ENCODE measurements around the gene ADCY1. TPM values are rescaled to one million over a fixed set of nuclear protein-coding genes. Genes with fewer than 3 reads are reported as not detected.

ADCY1 gene
- total RNA-seq, 2 experiments from 2014 or later = 0.99 to 1.5 TPM

GRCh38 chr7:45592230-45592991, 18.2 kb downstream of the ADCY1 start:
- no peaks in the 10 kb centered on the region for H3K4me1 Mint-ChIP-seq
- CTCF ChIA-PET = no interaction called here
- no peak overlapping the region for H3K27ac Mint-ChIP-seq

GRCh38 chr7:45593121-45593541, 19.0 kb downstream of the ADCY1 start:
- ChIA-PET POLR2A (no interaction called here), CTCF (no interaction called here)
- no peak overlapping the region for H3K27ac Mint-ChIP-seq
- no peak overlapping the region for H3K4me3 Mint-ChIP-seq
- H3K4me1 Mint-ChIP-seq = no peaks in the 10 kb centered on the region
- no peak for DNase-seq
- H3K9me3 Mint-ChIP-seq = no peaks in the 10 kb centered on the region
- no peaks in the 10 kb centered on the region for H3K27me3 Mint-ChIP-seq
- H3K36me3 Mint-ChIP-seq (ENCODE audit: low read depth) = no peaks in the 10 kb centered on the region

More at GRCh38 chr7:45592230-45592991, 18.2 kb downstream of the ADCY1 start:
- Mint-ChIP-seq H3K27me3 (no peaks in the 10 kb centered on the region), H3K36me3 (ENCODE audit: low read depth) (no peaks in the 10 kb centered on the region), H3K9me3 (no peaks in the 10 kb centered on the region), H3K4me3 (no peak overlapping the region)
- POLR2A ChIA-PET = no interaction called here
- no peak for DNase-seq

DNA sequence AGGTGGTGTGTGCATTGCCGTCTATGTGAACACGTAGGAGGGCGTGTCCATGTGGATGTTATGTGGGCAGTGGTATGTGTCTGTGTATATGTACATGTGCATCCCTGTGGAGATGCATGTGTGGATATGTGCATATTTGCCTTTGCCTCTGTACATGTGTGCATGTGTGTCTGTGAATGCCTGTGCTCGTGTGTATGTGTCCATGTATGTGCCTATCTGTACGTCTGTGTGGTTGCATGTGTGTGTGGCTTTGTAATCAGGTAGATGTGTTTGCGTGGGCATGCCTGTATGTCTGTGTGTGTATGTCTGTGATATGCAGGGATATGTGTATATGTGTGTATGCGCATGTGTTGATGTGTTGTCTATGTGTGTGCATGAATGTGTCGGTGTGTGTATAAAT, 19.7 kb downstream of the ADCY1 start:
- H3K27ac Mint-ChIP-seq = no peak overlapping the region
- no peaks in the 10 kb centered on the region for H3K36me3 Mint-ChIP-seq (ENCODE audit: low read depth)
- no peaks in the 10 kb centered on the region for H3K27me3 Mint-ChIP-seq
- H3K4me1 Mint-ChIP-seq = no peaks in the 10 kb centered on the region
- no peak for DNase-seq
- no peaks in the 10 kb centered on the region for H3K9me3 Mint-ChIP-seq
- H3K4me3 Mint-ChIP-seq = no peak overlapping the region
- ChIA-PET POLR2A (no interaction called here), CTCF (no interaction called here)

DNA sequence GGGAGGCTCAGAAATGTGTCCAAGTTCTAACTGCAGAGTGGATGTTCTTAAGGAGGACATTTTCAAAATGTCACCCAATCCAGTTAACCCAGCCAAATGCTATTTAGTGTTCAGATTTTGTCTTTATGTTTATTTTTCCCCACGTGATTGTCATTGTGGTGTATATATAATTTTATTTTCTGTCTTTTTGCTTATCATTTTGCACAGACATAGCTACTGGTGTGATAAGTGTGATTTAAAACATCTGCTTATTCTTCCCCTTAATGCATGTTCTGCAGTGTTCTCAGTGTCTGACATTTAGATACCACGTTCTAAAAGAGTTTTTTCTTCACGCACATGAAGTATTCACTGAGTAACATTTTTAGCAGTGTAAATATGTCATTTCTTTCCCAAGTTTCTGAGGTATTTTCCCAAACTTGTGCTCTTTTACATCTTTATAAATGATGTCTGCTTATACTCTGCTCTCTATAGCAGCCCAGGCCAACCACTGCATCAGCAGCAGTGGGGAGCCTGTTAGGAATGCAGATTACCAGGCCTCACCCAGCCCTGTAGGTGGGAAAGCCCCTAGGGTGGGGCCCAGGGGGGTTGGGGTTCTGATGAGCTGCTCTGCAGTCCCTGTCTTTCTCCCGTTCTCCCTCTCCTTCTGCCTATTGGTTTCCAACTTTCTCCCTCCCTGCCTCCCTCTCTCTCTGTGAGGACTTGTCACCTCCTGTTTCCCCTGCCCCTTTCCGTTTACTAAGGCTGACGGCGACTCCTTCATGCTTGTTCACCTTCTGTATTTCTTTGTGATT, 20.8 kb downstream of the ADCY1 start:
- H3K27me3 Mint-ChIP-seq = no peaks in the 10 kb centered on the region

GRCh38 chr7:45595809-45596664, 21.9 kb downstream of the ADCY1 start:
- Mint-ChIP-seq H3K4me3 (no peak overlapping the region), H3K4me1 (no peaks in the 10 kb centered on the region), H3K27ac (no peak overlapping the region), H3K27me3 (no peaks in the 10 kb centered on the region), H3K9me3 (no peaks in the 10 kb centered on the region), H3K36me3 (ENCODE audit: low read depth) (no peaks in the 10 kb centered on the region)
- DNase-seq = no peak
- POLR2A ChIA-PET = no interaction called here
- CTCF ChIA-PET = no interaction called here

More for the DNA sequence above, 20.8 kb downstream of the ADCY1 start:
- CTCF ChIA-PET = no interaction called here
- POLR2A ChIA-PET = no interaction called here
- Mint-ChIP-seq H3K9me3 (no peaks in the 10 kb centered on the region), H3K27ac (no peak overlapping the region), H3K4me3 (no peak overlapping the region), H3K36me3 (ENCODE audit: low read depth) (no peaks in the 10 kb centered on the region), H3K4me1 (no peaks in the 10 kb centered on the region)
- no peak for DNase-seq

DNA sequence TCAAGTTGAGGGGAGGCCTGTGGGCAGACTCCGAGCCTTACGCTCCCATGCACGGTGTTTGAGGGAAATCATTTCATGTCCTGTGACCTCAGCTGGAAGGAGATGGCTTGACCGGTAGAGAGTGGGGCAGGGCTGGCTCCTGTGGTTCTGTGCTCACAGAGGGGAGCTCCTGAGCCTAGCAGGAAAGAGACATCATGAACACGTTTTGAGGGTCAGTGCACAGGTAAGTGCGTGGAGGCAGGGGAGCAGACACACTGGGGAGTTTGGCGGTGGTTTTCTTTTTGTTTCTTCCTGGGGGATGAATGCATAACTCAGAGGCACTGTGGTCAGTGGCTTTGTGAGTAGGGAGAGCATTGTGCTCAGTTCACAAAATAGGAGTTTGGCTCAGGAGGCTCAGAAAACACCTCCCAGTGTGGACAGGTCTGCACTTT, 22.5 kb downstream of the ADCY1 start:
- H3K4me3 Mint-ChIP-seq = no peak overlapping the region
- POLR2A ChIA-PET = no interaction called here
- H3K4me1 Mint-ChIP-seq = no peaks in the 10 kb centered on the region
- no peak overlapping the region for H3K27ac Mint-ChIP-seq
- CTCF ChIA-PET = no interaction called here
- H3K27me3 Mint-ChIP-seq = no peaks in the 10 kb centered on the region
- H3K36me3 Mint-ChIP-seq (ENCODE audit: low read depth) = no peaks in the 10 kb centered on the region
- no peaks in the 10 kb centered on the region for H3K9me3 Mint-ChIP-seq
- no peak for DNase-seq

GRCh38 chr7:45597286-45597984, 23.3 kb downstream of the ADCY1 start:
- no peaks in the 10 kb centered on the region for H3K4me1 Mint-ChIP-seq
- H3K36me3 Mint-ChIP-seq (ENCODE audit: low read depth) = no peaks in the 10 kb centered on the region
- H3K9me3 Mint-ChIP-seq = no peaks in the 10 kb centered on the region
- no peaks in the 10 kb centered on the region for H3K27me3 Mint-ChIP-seq
- ChIA-PET POLR2A (interaction anchor here (0.6 kb wide), 1 partner anchor 33 kb away, joined by 4 read pairs; no protein-coding TSS in a partner anchor), CTCF (no interaction called here)
- no peak for DNase-seq
- H3K27ac Mint-ChIP-seq = no peak overlapping the region
- no peak overlapping the region for H3K4me3 Mint-ChIP-seq

- Mint-ChIP-seq H3K9me3 (no peaks in the 10 kb centered on the region), H3K4me1 (no peaks in the 10 kb centered on the region), H3K36me3 (ENCODE audit: low read depth) (no peaks in the 10 kb centered on the region), H3K27ac (no peak overlapping the region), H3K4me3 (no peak overlapping the region), H3K27me3 (peaks cover 3% of the 10 kb centered on the region)
- no peak for DNase-seq
- ChIA-PET CTCF (no interaction called here), POLR2A (no interaction called here)
These were observed 24.8 kb downstream of the ADCY1 start for GRCh38 chr7:45598886-45599520.

DNA sequence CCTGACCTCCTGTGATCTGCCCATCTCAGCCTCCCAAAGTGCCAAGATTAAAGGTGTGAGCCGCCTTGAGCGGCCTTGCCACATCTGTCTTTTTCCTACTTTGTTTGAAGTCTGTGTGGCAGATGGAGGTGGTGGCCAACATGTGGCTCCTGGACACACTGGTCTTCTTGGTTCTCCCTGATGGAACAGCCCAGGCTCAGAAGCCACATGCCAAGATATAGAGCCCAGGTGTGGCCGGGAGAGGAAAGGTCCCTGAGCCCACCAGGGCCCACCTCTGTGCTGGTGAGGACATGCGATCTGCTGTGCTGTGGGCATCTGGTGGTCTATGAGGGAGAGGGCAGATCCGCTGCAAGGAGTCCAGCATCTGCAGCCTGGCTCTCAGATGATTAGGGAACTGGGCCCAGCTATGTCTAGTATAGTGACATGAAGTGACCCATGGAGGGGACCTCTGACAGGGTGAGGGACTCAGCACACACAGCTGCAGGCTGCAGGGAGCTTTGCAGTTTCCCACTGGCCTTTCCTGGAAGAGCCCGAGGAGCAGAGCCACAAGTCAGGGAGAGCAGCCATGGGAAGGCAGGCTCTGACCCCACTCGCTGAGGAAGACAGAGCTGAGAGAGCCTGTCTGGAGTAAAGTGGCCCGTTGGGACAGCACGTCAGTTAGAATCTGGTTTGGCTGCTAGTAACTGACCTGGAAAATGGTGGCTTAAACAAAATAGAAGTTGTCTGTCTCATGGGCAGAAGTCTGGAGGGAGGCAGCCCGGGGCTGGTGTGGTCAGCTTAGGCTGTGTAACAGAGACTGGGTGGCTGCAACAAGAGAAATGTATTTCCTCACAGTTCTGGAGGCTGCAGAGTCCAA, 25.9 kb downstream of the ADCY1 start:
- H3K9me3 Mint-ChIP-seq = no peaks in the 10 kb centered on the region
- no peak overlapping the region for H3K4me3 Mint-ChIP-seq
- peaks cover 4% of the 10 kb centered on the region for H3K27me3 Mint-ChIP-seq
- no peaks in the 10 kb centered on the region for H3K36me3 Mint-ChIP-seq (ENCODE audit: low read depth)
- ChIA-PET CTCF (no interaction called here), POLR2A (no interaction called here)
- H3K27ac Mint-ChIP-seq = no peak overlapping the region
- H3K4me1 Mint-ChIP-seq = no peaks in the 10 kb centered on the region
- no peak for DNase-seq

DNA sequence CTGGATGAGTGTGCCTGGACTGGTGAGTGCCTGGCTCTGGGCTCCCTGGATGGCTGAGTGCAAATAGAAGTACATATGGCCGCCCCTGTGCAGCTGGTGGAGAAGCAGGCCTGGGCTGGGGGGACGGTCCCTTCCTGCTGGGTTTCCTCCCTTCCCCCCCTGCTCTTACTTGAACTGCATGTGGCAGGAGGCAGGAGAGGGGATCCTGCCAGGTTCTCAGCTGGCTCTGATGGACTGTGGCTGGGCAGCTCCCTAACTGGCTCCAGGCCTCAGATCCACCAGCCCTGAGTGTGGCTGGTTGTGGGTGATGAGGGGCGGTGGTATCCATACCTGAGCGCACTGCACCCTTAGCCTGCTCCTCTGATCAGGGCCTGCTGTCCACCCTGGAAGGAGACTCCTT, 26.9 kb downstream of the ADCY1 start:
- H3K4me1 Mint-ChIP-seq = no peaks in the 10 kb centered on the region
- ChIA-PET POLR2A (no interaction called here), CTCF (no interaction called here)
- H3K4me3 Mint-ChIP-seq = no peak overlapping the region
- peaks cover 6% of the 10 kb centered on the region for H3K27me3 Mint-ChIP-seq
- no peak overlapping the region for H3K27ac Mint-ChIP-seq
- DNase-seq = no peak
- no peaks in the 10 kb centered on the region for H3K9me3 Mint-ChIP-seq
- no peaks in the 10 kb centered on the region for H3K36me3 Mint-ChIP-seq (ENCODE audit: low read depth)

- Mint-ChIP-seq H3K27me3 (peaks cover 8% of the 10 kb centered on the region), H3K36me3 (ENCODE audit: low read depth) (no peaks in the 10 kb centered on the region), H3K27ac (no peak overlapping the region), H3K4me1 (no peaks in the 10 kb centered on the region), H3K4me3 (no peak overlapping the region), H3K9me3 (no peaks in the 10 kb centered on the region)
- POLR2A ChIA-PET = no interaction called here
- CTCF ChIA-PET = no interaction called here
- no peak for DNase-seq
These were observed 27.8 kb downstream of the ADCY1 start for GRCh38 chr7:45601816-45602540.
